Medulla oblongata (tissue), 1 donor: ENCODE results near the gene PRDM16.
A peak's percentile ranks its signal among the peaks of the same experiment; 100 is the strongest.

Source experiments
- DNase-seq: peaks from one replicate; pipeline ENCODE4 v3.0.0-alpha.2; 2015; ENCODE audit errors: extremely low spot score

PRDM16 gene

GRCh38 chr1:3393024-3393986 lies 324.3 kb downstream of the PRDM16 start:
- no peak for DNase-seq

DNA sequence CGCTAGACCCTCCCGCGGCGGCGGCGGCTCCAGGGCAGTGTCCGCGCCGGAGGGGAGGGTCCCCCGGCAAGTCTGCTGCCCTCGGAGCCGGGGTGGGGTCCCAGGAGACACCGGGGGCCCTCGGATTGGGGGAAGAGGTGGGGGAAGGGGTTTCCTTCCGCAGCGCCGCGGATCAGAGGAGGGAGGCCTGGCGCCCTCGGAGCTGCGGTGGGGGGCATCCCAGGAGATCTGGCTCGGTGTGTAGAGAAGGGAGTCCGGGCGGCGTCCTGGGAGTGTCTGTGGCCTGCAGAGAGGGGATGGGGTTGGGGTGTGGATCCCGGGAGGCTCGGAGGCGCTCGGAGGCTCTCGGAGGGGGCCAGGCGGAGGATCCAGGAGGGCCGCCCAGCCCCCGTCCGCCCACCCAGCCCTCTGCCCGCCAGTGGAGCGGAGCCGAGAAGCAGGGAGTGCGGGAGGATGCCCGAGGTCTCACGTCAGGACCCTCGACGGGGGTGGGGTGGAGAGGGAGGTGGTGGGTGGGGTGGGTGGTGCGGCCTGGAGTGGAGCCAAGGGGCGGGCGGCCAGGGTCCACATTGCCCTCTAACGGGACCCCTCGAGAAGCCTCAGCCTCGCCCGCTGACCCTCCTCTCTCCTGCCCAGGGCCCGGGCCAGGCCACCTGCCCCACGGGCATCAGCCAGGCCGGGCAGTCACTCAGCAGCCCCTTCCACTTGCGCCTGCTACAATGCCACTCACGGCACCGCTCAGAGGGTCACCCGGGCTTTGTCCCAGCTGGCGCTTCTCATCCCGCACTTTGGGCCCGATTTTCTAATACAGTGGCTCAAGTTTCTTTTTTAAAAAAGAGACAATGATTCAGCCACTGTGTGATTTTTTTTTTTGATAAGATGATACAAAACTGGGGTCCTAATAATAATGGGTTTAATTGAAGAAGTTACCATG lies 325.3 kb downstream of the PRDM16 start:
- DNase-seq = no peak

GRCh38 chr1:3396411-3396810 lies 327.4 kb downstream of the PRDM16 start:
- DNase-seq = no peak

DNA sequence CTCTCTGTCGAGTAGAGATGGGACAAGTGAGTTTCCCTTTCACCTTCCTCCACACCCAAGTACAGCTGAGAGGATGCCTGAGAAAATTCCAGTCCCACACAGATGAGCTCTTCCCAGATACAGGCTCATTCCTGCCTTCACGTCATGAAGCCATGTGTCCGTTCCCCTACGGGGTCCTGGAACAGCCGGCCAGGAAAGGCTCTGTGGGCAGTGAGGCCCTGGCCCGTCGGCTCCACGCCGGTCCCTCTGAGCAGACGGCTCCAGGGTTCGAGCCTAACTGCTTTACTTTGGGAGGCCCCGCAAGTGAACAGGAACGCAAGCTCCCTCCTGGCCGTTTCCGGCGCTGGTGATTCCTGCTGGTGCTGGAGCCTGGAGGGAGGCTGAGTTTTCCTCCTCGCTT lies 328.3 kb downstream of the PRDM16 start:
- no peak for DNase-seq

DNA sequence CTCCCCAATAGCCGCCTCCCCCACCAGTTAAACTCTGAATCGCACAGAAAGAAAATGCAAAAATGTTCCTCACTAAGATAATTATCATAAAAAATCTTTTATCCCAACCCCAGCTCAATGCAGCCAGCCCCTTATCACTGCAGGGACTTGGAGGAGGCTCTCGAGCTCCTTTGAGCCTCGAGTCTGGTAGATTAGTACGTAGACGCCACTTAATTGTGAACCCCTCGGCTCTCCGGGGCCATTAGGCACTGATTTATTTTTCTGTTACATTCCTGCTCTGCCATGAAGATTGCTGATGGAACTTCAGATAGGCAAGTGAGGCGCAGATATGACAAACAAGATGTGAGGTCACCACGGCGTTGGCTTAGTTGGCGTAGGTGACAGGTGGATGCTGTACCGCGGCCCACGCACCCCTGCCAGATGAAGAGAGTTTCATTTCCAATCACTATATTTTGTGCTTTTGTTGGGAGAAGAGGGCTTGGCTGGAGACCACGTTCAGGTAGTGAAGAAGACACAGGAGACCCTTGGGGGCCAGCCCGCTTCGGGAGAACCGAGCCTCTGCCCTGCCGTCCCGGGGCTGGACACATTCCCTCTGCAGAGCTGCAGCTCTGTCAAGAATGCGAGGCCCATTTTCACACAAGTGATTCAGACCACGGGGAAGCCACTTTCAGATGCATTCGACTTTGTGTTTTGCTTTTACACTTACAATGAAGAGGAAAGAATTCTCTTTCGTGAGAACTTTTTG lies 329.6 kb downstream of the PRDM16 start:
- DNase-seq = no peak

GRCh38 chr1:3399732-3400131 lies 330.7 kb downstream of the PRDM16 start:
- DNase-seq = peak; percentile 7

DNA sequence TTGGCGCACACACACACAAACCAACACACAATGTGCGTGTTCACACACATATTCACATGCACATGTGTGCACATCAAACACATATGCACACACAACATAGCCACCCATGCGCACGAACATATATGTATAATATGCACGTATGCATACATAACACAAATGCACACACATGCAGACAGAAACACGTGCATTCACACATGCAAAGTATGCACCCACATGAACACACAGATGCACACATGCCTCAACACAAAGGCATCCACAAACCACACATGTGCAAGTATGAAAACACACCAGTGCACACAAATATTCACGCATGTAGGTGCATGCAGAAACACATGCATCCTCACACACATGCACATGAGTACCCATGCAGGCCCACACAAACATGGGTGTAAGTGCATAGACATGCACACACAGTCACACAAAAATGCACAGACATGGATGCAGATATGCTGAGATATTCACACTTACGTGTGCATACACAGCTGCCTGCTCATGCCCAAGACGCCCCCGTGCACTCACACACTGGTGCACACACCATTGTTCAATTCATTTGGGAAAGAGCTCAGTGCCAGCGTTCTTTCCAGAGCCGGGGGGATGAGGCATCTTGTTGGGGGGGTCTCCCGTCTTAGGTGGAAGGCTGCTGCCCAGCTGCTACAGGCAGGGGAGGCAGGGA lies 332.7 kb downstream of the PRDM16 start:
- no peak for DNase-seq

GRCh38 chr1:3402258-3403010 lies 333.4 kb downstream of the PRDM16 start:
- DNase-seq = no peak

- no peak for DNase-seq
Measured at GRCh38 chr1:3403011-3403345, 334.0 kb downstream of the PRDM16 start.

DNA sequence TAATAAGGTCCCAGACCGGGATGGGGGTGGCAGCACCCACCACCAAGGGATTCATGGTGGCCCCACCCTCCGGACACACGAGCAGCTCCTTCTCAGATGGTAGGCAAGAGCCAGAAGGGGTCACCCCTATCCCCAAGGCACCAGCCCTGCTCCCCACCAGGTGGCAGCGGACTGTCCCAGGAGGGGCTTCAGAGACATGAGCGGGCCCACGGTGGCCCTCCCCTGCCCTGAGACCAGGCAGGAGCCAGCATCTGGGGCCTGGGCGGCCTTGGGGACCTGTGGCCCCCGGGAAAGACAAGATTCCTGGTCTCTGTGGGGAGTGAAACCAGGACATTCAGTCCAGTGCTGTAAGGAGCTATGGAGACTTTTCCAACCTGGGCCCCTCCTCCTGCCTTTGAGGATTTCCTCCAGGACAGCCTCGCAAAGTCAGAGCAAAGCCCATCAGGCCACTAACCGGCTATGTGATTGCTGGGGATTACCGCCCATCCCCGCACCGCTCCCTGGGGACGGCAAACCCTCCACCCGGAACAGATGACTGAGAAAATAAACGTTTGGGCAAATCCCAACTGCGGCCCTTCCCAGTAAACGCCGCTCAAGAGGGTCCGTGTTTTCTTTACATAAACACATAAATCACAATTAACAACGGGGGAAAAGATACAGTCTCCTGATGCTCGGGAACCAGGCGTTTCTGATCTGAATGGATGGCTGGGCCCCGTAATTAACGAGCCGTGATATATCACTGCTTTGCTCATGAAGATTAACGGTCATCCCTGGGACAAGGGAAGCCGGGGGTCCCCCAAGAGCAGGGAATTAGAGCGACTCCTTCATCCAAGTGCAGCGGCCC lies 334.6 kb downstream of the PRDM16 start:
- no peak for DNase-seq

DNA sequence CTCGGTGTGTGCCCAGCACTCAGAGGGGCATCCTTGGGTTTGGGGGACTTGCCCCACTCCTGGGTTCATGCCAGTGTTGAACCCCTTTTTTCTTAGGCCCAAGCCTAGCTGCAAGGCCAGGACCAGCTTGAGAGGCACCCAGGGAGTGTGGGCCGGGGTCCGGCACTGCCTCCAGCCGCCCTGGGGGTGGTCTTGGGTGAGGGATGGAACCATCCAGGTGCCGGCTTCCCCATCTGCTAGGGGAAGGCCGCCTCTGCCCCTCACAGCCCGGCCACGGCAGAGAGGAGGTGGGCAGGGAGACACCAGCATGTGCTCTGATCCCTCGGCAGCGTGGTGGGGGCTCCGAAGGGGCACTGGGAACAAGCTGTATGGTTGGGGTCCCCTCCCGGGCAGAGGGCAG lies 335.3 kb downstream of the PRDM16 start:
- DNase-seq = no peak

GRCh38 chr1:3404801-3405200 lies 335.8 kb downstream of the PRDM16 start:
- DNase-seq = no peak

DNA sequence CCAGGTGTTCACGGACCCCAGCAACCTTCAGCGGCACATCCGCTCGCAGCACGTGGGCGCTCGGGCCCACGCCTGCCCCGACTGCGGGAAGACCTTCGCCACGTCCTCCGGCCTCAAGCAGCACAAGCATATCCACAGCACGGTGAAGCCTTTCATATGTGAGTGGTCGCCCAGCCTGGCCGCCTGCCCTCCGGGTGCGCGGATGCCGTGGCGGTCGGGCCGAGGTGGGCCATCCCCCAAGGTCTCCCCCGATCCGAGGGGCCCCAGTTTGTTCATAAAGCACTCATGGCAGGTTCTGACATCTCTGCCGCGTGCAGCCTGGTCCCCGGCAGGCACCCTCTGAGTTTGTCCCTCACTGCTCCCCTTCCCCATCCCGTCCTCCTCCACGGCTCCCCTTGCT lies 336.5 kb downstream of the PRDM16 start:
- DNase-seq = no peak

- no peak for DNase-seq
Measured at GRCh38 chr1:3405974-3406867, 337.2 kb downstream of the PRDM16 start.

DNA sequence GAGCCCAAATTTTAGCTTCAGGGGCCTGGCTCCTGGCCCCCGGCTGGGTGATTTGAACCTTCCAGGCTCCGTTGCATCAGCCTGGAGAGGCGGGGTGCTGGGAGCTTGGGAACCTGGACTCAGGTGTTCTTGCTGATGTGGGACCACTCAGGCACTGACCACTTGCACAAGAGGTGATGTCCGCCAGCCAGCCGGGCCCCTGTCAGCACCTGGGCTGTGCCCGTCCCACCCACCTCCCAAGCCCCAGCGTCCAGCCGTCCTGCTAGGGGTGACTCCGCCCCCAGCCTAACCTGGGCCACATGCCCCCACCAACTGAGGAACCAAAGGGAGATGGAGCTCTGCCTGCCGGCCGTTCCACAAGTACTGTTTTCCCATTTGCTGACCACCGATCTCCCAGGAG lies 338.0 kb downstream of the PRDM16 start:
- DNase-seq = no peak

DNA sequence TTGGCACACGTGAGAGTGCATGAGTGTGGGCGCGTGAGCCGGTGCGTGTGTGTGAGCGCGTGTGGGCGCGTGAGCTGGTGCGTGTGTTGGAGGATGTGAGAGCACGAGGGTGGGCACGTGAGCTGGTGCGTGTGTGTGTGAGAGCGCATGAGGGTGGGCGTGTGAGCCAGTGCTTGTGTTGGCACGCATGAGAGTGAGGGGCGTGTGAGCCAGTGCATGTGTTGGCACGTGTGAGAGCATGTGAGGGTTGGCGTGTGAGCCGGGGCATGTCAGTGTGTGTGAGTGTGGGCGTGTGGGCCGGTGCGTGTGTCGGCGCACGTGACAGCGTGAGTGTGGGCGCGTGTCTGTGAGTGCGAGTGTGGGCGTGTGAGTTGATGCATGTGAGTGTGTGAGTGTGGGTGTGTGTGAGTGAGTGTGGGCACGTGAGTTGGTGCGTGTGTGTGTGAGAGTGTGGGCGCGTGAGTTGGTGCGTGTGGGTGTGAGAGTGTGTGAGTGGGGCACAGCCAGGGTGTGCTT lies 339.8 kb downstream of the PRDM16 start:
- DNase-seq = no peak

GRCh38 chr1:3409366-3410141 lies 340.6 kb downstream of the PRDM16 start:
- no peak for DNase-seq
